Fibroblast of the conjunctiva (primary cell): ENCODE results near the gene TNFAIP8.

ENCODE experiments used
- DNase-seq: peaks from one replicate; pipeline ENCODE4 v3.0.0-alpha.2; 2010; ENCODE audit warnings: low read depth

The TNFAIP8 gene

GRCh38 chr5:119370486-119370885 lies 14.7 kb downstream of the TNFAIP8 start:
- DNase-seq, result no peak

- no peak for DNase-seq
These were observed 15.3 kb downstream of the TNFAIP8 start for GRCh38 chr5:119371146-119371545.

- DNase-seq, result no peak
These were observed 17.6 kb downstream of the TNFAIP8 start for GRCh38 chr5:119373449-119373858.

GRCh38 chr5:119374901-119375300 lies 19.1 kb downstream of the TNFAIP8 start:
- no peak for DNase-seq

- DNase-seq, result no peak
These were observed 21.2 kb downstream of the TNFAIP8 start for GRCh38 chr5:119377066-119377465.

GRCh38 chr5:119378075-119378700 lies 22.4 kb downstream of the TNFAIP8 start:
- DNase-seq, result peak; percentile 74

GRCh38 chr5:119379096-119379495 lies 23.3 kb downstream of the TNFAIP8 start:
- no peak for DNase-seq

GRCh38 chr5:119379942-119380547 lies 24.2 kb downstream of the TNFAIP8 start:
- DNase-seq, result no peak

GRCh38 chr5:119382169-119382568 lies 26.4 kb downstream of the TNFAIP8 start:
- DNase-seq, result no peak

GRCh38 chr5:119383008-119383407 lies 27.2 kb downstream of the TNFAIP8 start:
- no peak for DNase-seq

- DNase-seq, result no peak
These were observed 29.3 kb downstream of the TNFAIP8 start for GRCh38 chr5:119385136-119385535.

- no peak for DNase-seq
These were observed 29.8 kb downstream of the TNFAIP8 start for GRCh38 chr5:119385536-119386128.

GRCh38 chr5:119386596-119387344 lies 31.0 kb downstream of the TNFAIP8 start:
- no peak for DNase-seq

GRCh38 chr5:119387945-119388618 lies 32.3 kb downstream of the TNFAIP8 start:
- DNase-seq, result no peak

GRCh38 chr5:119388619-119389190 lies 32.9 kb downstream of the TNFAIP8 start:
- DNase-seq, result no peak

GRCh38 chr5:119389288-119390030 lies 33.6 kb downstream of the TNFAIP8 start:
- no peak for DNase-seq

GRCh38 chr5:119390404-119390803 lies 34.6 kb downstream of the TNFAIP8 start:
- no peak for DNase-seq

GRCh38 chr5:119393201-119393691 lies 37.4 kb downstream of the TNFAIP8 start:
- no peak for DNase-seq

GRCh38 chr5:119393746-119394145 lies 37.9 kb downstream of the TNFAIP8 start:
- no peak for DNase-seq

GRCh38 chr5:119395080-119395836 lies 39.4 kb downstream of the TNFAIP8 start:
- no peak for DNase-seq
